ENCODE data around the gene OTOP1.
"Not testable (repeated sequence)": the region's sequence is repeated elsewhere in the genome, so short reads cannot be mapped to it uniquely, and the experiment has no call there.

OTOP1 gene

DNA sequence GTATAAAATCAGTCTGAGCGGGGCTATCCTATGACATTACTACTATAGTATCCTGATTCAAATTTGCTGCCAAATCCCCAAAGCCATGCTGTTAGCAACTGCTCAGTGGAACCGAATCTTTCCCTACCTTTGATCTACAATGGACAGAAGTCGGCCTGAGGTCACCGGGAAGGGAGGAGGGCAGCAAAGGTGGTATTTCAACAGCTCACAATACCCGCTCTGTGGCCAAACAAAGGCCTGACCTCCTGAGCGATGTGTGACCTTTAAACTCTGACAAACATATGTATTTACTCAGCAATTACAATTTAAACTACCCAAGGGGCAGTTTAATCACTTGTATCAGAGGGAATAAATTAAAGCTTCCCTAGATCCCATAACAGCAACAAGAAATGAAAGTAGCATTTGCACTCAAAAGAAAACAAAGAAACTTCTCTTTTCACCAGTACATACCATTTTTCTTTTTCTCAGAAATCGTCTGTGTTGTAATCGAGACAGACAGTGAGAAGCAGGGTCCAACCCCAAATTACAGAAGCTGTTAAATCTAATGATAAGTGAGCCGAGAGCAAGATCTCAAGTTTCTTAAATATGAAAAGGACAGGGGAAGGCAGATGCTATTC, 32.9 kb upstream of the OTOP1 start:
- Histone ChIP-seq H3F3A (ENCODE audit: insufficient read depth) (no peaks in the 10 kb centered on the region; the same call in 1 of the 2 replicates), H3K79me2 (ENCODE audit: insufficient read depth, low read length) (no peaks in the 10 kb centered on the region), H3K4me3 (ENCODE audit: insufficient read depth, low read length, poor library complexity, severe bottlenecking) (no peak overlapping the region), H3K27ac (ENCODE audit: low read depth, low read length) (no peak overlapping the region), H3K9me3 (ENCODE audit: insufficient read depth, low read length) (no peaks in the 10 kb centered on the region), H4K20me1 (ENCODE audit: low read depth, low read length) (no peaks in the 10 kb centered on the region), H2AFZ (ENCODE audit: low read depth, low read length, severe bottlenecking) (peak overlapping the region; percentile 38), H3K36me3 (ENCODE audit: low read length) (no peaks in the 10 kb centered on the region), H3K27me3 (ENCODE audit: low read length) (no peaks in the 10 kb centered on the region), H3K4me2 (ENCODE audit: low read depth, low read length, poor library complexity, severe bottlenecking) (peak overlapping the region; percentile 19), H3K9me2 (replicated peaks; ENCODE audit: insufficient read depth, low read length) (no peaks in the 10 kb centered on the region), H3K9ac (ENCODE audit: low read length) (no peak overlapping the region; the same call in 1 of the 2 replicates)
- TF ChIP-seq, protein P1, sequence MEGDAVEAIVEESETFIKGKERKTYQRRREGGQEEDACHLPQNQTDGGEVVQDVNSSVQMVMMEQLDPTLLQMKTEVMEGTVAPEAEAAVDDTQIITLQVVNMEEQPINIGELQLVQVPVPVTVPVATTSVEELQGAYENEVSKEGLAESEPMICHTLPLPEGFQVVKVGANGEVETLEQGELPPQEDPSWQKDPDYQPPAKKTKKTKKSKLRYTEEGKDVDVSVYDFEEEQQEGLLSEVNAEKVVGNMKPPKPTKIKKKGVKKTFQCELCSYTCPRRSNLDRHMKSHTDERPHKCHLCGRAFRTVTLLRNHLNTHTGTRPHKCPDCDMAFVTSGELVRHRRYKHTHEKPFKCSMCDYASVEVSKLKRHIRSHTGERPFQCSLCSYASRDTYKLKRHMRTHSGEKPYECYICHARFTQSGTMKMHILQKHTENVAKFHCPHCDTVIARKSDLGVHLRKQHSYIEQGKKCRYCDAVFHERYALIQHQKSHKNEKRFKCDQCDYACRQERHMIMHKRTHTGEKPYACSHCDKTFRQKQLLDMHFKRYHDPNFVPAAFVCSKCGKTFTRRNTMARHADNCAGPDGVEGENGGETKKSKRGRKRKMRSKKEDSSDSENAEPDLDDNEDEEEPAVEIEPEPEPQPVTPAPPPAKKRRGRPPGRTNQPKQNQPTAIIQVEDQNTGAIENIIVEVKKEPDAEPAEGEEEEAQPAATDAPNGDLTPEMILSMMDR (IDR thresholded peaks at IDR 0.05; ENCODE audit: insufficient read depth, low read length, poor library complexity, severe bottlenecking), result no peak
- no peak for TF ChIP-seq EZH2phosphoT487 (conservative IDR thresholded peaks at IDR 0.05; ENCODE audit: low read length)

DNA sequence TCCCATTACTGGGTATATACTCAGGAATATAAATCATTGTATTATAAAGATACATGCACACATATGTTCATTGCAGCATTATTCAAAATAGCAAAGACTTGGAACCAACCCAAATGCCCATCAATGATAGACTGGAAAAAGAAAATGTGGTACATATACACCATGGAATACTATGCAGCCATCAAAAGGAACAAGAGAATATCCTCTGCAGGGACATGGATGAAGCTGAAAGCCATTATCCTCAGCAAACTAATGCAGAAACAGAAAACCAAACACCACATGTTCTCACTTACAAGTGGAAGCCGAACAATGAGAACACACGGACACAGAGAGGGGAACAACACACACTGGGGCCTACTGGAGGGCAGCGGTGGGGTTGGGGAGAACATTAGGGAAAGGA, 31.0 kb upstream of the OTOP1 start:
- not testable (repeated sequence) for H3K9ac ChIP-seq (ENCODE audit: low read length); H3K79me2 ChIP-seq (ENCODE audit: insufficient read depth, low read length); H3K4me2 ChIP-seq (ENCODE audit: low read depth, low read length, poor library complexity, severe bottlenecking); H3K9me2 ChIP-seq (replicated peaks; ENCODE audit: insufficient read depth, low read length); H2AFZ ChIP-seq (ENCODE audit: low read depth, low read length, severe bottlenecking); H3K27me3 ChIP-seq (ENCODE audit: low read length); H3K27ac ChIP-seq (ENCODE audit: low read depth, low read length); H3F3A ChIP-seq (ENCODE audit: insufficient read depth); H4K20me1 ChIP-seq (ENCODE audit: low read depth, low read length); H3K9me3 ChIP-seq (ENCODE audit: insufficient read depth, low read length); H3K36me3 ChIP-seq (ENCODE audit: low read length); H3K4me3 ChIP-seq (ENCODE audit: insufficient read depth, low read length, poor library complexity, severe bottlenecking)

DNA sequence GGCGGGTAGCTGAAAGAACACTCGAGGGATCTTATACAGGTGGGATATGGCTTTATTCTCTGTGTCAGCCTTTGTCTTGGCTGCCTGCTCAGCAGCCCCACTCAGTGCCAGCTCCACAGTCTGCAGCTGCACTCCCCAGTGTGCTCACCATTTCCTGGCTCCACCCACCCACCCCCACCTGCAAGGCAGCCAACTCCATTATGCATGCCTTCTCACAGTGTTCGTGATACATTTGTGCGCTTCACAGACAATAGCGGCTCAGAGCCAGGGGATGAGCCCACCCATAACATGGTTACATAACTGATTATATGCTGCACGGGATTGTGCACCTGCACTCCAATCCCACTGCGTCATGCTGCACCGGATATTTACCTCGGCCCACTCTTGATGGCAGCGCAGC, 30.1 kb upstream of the OTOP1 start:
- H3K79me2 ChIP-seq (ENCODE audit: insufficient read depth, low read length), result no peaks in the 10 kb centered on the region
- no peak overlapping the region for H3K27ac ChIP-seq (ENCODE audit: low read depth, low read length)
- H3K9me3 ChIP-seq (ENCODE audit: insufficient read depth, low read length), result no peaks in the 10 kb centered on the region
- no peaks in the 10 kb centered on the region for H3K27me3 ChIP-seq (ENCODE audit: low read length)
- H3K36me3 ChIP-seq (ENCODE audit: low read length), result no peaks in the 10 kb centered on the region
- H3K4me3 ChIP-seq (ENCODE audit: insufficient read depth, low read length, poor library complexity, severe bottlenecking), result no peak overlapping the region
- H3K4me2 ChIP-seq (ENCODE audit: low read depth, low read length, poor library complexity, severe bottlenecking), result no peak overlapping the region
- no peak overlapping the region for H2AFZ ChIP-seq (ENCODE audit: low read depth, low read length, severe bottlenecking)
- H3F3A ChIP-seq (ENCODE audit: insufficient read depth), result peaks cover under 1% of the 10 kb centered on the region; the same call in 1 of the 2 replicates
- no peaks in the 10 kb centered on the region for H4K20me1 ChIP-seq (ENCODE audit: low read depth, low read length)
- no peak overlapping the region for H3K9ac ChIP-seq (ENCODE audit: low read length)
- TF ChIP-seq, protein P1 (IDR thresholded peaks at IDR 0.05; ENCODE audit: insufficient read depth, low read length, poor library complexity, severe bottlenecking), result no peak
- no peak for TF ChIP-seq EZH2phosphoT487 (conservative IDR thresholded peaks at IDR 0.05; ENCODE audit: low read length)
- no peaks in the 10 kb centered on the region for H3K9me2 ChIP-seq (replicated peaks; ENCODE audit: insufficient read depth, low read length)

DNA sequence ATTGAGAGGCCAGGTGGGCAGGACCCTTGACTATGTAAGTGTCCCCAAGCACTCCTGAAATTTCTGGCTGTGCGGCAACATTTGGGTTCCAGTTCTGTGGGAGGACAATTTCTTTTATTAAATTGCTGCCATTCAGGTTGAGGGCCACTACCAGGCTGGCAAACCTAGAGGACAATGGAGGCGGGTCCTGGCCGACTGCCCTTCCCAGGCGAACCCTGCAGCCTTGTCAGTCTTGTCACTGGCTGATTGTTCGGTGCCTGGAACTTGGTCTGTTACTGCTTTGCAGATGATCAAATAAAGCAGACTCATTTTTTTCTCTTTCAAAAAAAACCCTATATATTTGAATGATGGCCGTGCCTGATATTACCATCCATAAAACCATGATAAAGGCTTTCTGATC, 27.9 kb upstream of the OTOP1 start:
- no peak overlapping the region for H3K4me2 ChIP-seq (ENCODE audit: low read depth, low read length, poor library complexity, severe bottlenecking)
- no peaks in the 10 kb centered on the region for H3K9me2 ChIP-seq (replicated peaks; ENCODE audit: insufficient read depth, low read length)
- H3K79me2 ChIP-seq (ENCODE audit: insufficient read depth, low read length), result no peaks in the 10 kb centered on the region
- no peaks in the 10 kb centered on the region for H4K20me1 ChIP-seq (ENCODE audit: low read depth, low read length)
- TF ChIP-seq, protein P1 (IDR thresholded peaks at IDR 0.05; ENCODE audit: insufficient read depth, low read length, poor library complexity, severe bottlenecking), result no peak
- TF ChIP-seq EZH2phosphoT487 (conservative IDR thresholded peaks at IDR 0.05; ENCODE audit: low read length), result no peak
- H3K27ac ChIP-seq (ENCODE audit: low read depth, low read length), result no peak overlapping the region
- no peak overlapping the region for H3K4me3 ChIP-seq (ENCODE audit: insufficient read depth, low read length, poor library complexity, severe bottlenecking)
- 0 out of 2 replicates have a peak, but pooled peaks cover 3% of the 10 kb centered on the region for H3F3A ChIP-seq (ENCODE audit: insufficient read depth)
- no peaks in the 10 kb centered on the region for H3K36me3 ChIP-seq (ENCODE audit: low read length)
- no peak overlapping the region for H3K9ac ChIP-seq (ENCODE audit: low read length)
- H3K27me3 ChIP-seq (ENCODE audit: low read length), result no peaks in the 10 kb centered on the region
- H2AFZ ChIP-seq (ENCODE audit: low read depth, low read length, severe bottlenecking), result no peak overlapping the region
- H3K9me3 ChIP-seq (ENCODE audit: insufficient read depth, low read length), result no peaks in the 10 kb centered on the region

Data from SU-DHL-6 (cell line).